Measurements from ENCODE around the gene BAG5.

BAG5 gene

DNA sequence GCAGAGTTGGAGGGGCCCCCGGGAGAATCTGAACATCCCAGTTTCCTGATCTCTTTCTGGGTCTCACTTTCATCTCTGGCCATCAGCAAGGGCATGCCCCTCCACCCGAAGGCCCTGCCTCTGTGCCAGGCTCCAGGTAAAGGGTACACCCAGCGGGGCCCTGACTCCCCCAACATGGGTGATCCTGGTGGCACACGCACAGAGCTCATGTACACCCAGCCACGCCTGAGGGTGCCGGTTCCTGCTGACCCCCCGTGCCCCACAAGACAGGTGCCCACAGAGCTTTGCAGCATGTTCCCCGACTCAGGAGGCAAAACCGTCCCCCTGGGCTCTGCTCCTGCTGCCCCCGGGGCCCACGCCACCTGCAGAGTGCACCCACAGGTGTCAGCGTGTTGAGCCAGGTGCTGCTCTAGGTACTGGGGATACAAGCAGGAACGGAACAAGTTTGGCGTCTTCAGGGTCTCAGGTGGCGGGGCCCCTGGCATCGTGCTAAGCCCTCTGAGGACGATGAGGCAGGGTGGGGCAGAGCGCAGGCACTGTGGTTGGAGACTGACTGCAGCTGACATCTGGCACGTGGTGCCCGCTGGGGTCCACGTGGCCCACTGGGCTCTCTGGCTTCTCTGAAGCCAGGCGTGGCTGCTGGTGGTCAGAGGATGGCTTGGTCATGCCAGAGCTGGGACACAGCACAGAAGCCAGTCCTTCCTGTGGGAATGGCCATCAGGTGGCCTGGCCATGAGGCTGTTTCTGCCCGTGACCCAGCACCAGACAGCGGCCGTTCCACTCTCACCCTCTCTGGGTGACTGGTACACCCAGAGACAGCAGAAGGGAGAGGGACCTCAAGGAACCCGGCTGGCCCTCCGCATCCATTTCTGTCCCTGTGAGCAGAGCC, 13.8 kb downstream of the BAG5 start:
- TF ChIP-seq ZFX (IDR thresholded peaks at IDR 0.05), result no peak
- TF ChIP-seq, protein P1, sequence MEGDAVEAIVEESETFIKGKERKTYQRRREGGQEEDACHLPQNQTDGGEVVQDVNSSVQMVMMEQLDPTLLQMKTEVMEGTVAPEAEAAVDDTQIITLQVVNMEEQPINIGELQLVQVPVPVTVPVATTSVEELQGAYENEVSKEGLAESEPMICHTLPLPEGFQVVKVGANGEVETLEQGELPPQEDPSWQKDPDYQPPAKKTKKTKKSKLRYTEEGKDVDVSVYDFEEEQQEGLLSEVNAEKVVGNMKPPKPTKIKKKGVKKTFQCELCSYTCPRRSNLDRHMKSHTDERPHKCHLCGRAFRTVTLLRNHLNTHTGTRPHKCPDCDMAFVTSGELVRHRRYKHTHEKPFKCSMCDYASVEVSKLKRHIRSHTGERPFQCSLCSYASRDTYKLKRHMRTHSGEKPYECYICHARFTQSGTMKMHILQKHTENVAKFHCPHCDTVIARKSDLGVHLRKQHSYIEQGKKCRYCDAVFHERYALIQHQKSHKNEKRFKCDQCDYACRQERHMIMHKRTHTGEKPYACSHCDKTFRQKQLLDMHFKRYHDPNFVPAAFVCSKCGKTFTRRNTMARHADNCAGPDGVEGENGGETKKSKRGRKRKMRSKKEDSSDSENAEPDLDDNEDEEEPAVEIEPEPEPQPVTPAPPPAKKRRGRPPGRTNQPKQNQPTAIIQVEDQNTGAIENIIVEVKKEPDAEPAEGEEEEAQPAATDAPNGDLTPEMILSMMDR (conservative IDR thresholded peaks at IDR 0.05), result no peak
- no peak overlapping the region for H3K27ac ChIP-seq

DNA sequence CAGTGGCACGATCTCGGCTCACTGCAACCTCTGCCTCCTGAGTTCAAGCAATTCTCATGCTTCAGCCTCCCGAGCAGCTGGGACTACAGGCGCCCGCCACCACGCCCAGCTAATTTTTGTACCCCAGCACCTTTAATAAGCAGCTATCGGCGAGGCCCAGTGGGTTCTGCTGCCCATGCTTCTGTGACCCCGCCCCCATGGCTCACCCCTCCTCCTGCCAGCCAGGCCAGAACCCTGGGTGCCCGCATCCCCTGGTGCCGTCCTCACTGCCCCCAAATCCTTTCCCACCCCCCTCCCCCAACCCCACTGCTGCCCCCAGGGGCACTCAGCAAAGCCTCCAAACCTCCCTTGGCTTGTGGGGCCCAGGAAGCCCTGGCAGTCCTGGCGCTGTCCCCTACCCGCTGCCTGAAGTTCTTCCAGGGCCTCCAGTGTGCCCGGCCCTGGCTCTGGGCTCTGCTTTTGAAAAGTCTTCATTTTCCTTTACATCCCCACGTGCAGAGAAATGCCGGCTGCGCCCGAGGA, 14.5 kb downstream of the BAG5 start:
- no peak for TF ChIP-seq ZFX (IDR thresholded peaks at IDR 0.05)
- TF ChIP-seq, protein P1 (conservative IDR thresholded peaks at IDR 0.05), result no peak
- no peak overlapping the region for H3K27ac ChIP-seq

DNA sequence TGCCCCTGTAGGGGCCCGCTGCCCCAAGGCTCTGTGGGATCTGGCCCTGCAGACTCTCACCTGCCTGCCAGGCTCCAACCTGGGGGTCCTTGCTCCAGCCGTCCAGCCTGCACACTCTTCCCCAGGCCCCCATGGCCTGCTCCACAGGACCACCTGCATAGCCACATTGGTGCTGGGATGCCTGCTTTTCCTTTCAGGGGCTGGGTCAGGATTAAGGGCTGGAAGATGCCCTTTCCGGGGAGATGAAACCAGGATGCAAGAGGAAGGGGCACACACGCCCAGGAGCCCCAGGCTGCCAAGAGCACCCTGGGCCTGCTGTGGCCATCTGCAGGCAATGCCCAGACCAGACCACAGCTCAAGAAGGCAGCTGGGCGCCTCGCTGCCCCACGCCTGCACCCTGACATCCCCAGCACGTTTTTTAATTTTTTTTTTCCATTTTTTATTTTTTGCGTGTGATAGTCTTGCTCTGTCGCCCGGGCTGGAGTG, 15.0 kb downstream of the BAG5 start:
- TF ChIP-seq, protein P1 (conservative IDR thresholded peaks at IDR 0.05), result no peak
- no peak for TF ChIP-seq ZFX (IDR thresholded peaks at IDR 0.05)
- H3K27ac ChIP-seq, result no peak overlapping the region

DNA sequence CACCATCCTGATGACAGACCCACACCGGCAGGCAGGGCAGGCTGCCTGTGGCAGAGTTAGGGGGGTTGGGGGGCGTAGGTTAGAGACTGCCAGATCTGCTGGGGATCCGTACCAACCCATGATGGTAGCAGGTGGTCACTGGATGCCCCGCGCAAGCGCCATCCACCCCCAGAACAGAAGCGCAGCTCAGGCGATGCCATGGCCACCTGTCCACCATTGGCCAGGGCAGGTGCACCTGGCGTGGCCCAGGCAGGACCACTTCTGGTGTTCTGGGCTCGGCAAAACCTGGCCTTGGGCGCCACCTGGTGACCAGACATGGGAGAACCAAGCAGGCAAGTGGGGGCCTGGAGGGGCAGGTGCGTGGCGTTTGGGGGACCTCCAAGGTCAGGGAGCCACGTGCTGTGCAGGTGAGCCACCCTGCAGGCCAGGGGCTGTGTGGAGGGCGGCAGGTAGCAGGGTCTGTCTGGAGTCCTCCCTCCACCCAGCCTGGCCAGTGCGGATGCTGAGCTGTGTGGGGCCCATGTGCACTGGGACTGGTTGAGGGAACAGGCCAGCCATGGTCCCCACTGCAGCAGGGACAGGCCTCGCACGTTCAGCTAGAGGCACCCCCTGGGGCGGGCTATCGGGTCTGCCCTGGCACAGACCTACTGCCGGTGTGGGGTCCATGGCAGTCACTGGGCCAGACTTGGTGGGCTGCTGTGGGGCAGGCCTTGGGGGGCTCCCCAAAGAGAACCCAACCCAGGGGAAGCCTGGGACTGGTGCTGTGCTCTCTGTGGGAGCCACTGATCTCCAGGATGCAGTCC, 15.6 kb downstream of the BAG5 start:
- no peak overlapping the region for H3K27ac ChIP-seq
- no peak for TF ChIP-seq ZFX (IDR thresholded peaks at IDR 0.05)
- TF ChIP-seq, protein P1 (conservative IDR thresholded peaks at IDR 0.05), result peak; percentile 92

DNA sequence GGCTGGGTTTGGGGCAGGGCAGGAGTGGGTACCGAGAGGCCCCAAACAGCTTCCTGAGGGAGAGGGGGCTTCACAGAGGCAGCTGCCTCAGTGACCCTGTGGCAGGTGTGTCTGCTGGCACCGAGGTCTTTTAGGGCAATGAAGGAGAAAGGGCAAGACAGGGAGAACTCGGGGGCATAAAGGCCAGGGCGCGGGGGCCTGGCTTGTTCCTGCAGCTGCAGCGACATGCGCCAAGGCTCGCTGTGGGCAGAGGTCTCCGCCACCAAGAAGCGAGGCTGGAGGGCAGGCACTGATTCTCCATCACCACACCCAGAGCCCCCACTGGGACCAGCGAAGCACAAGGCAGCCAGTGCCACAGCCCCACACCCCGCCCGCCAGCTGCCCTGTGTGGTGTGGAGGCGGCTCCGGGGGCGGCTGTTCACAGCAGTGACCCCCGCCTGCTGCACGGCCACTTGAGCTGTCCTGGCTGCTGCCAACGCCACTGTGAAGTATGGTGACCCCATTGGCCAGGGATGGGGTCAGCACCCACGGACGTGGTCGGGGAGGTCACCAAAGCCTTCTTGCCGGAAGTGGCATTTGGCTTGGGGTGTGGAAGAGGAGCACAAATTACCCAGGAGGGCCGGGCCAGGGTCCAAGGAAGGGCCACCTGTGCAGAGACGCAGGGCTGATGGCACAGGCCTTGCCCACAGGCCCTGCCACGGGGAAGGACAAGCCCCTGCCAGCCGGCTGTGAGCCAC, 16.4 kb downstream of the BAG5 start:
- TF ChIP-seq ZFX (IDR thresholded peaks at IDR 0.05), result no peak
- TF ChIP-seq, protein P1 (conservative IDR thresholded peaks at IDR 0.05), result no peak
- H3K27ac ChIP-seq, result no peak overlapping the region

DNA sequence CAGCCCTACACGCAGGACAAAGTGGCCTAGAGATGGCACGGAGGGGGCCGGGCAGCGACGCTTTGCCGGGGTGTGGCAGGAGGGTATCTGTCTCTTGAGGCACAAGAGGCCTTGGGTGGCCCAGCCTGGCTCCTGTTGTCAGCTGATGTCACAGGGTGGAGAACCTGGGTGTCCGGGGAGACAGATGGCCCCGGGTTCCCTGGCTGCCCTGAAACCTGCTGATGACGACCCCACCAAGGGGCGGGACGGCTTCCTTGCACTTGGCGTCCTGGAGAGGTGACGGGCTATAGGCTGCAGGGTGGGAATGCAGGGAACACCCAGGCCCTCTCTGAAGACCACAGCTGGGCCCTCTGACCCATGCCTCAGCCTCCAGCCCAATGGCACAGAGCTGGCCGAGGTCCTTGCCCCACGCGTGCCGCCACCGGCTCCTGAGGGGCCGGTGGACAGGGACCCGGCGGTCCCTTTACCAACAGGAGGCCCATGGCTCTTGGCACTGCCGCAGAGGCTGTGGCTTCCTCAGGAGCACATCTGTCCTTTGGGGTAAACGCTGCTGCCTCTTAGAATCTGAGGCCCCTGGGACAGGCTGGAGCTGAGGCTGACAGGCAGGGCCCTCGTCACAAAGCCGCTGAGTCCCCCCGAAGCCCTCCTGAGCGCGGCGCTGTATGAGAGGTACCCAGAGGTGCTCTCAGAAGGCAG, 17.1 kb downstream of the BAG5 start:
- no peak for TF ChIP-seq ZFX (IDR thresholded peaks at IDR 0.05)
- TF ChIP-seq, protein P1 (conservative IDR thresholded peaks at IDR 0.05), result no peak
- no peak overlapping the region for H3K27ac ChIP-seq
